Measurements from ENCODE around the gene ANKRD40. TPM values are rescaled to one million over a fixed set of nuclear protein-coding genes. Genes with fewer than 3 reads are reported as not detected.

ANKRD40 gene
- total RNA-seq, 1 donor from 2014 or later, result 41.1 TPM

DNA sequence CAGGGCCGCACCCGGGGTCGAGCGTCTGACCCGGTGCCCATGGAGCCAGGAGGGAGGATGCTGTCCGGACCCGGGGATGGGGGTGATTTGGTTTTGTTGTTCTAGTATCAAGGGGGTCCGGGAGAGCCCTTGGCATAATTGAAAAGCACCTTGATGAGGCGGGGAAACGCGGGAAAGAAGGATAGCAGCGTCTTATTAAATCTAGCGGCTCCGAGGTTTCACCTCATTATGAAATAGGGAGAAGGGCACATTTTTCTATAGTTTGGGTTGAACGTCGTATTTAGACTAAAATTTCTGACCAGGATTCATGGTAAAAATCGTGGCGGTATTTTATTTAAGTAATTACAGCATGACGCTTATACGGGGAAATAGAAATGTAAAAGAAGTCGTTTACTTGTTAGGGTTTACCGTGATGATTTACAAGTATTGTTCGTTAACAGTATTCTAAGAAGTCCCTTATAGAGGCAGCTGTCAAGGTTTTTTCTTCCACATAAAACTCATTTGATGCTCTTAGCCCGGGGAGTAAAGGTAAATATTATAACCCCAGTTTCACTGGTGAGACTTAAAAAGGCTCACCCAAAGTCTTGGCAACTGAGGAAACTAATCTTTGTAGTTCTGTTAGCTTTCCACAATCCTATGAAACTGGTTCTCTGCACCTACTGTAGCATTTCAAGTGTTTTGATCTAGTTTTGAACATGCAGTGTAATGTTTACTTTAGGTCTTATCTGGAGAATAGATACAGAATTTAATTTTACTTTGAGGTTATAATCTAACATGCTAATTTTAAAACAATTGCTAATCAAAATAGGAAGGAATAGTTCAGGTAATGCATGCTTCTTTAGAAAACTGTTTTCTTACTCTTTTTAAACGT is 12.4 kb upstream of the ANKRD40 start:
- no peaks in the 10 kb centered on the region for H3K27me3 Mint-ChIP-seq (ENCODE audit: unreplicated experiment)
- no peaks in the 10 kb centered on the region for H3K9me3 Mint-ChIP-seq (ENCODE audit: unreplicated experiment)
- H3K4me1 Mint-ChIP-seq (ENCODE audit: unreplicated experiment), result peaks cover 35% of the 10 kb centered on the region
- peak overlapping the region; percentile 99 for H3K27ac Mint-ChIP-seq (ENCODE audit: unreplicated experiment)
- H3K36me3 Mint-ChIP-seq (ENCODE audit: unreplicated experiment), result no peaks in the 10 kb centered on the region
- DNase-seq (ENCODE audit: extremely low spot score, unreplicated experiment), result no peak
- peak overlapping the region; percentile 95 for H3K4me3 Mint-ChIP-seq (ENCODE audit: unreplicated experiment)
- TF ChIP-seq, protein P1, sequence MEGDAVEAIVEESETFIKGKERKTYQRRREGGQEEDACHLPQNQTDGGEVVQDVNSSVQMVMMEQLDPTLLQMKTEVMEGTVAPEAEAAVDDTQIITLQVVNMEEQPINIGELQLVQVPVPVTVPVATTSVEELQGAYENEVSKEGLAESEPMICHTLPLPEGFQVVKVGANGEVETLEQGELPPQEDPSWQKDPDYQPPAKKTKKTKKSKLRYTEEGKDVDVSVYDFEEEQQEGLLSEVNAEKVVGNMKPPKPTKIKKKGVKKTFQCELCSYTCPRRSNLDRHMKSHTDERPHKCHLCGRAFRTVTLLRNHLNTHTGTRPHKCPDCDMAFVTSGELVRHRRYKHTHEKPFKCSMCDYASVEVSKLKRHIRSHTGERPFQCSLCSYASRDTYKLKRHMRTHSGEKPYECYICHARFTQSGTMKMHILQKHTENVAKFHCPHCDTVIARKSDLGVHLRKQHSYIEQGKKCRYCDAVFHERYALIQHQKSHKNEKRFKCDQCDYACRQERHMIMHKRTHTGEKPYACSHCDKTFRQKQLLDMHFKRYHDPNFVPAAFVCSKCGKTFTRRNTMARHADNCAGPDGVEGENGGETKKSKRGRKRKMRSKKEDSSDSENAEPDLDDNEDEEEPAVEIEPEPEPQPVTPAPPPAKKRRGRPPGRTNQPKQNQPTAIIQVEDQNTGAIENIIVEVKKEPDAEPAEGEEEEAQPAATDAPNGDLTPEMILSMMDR (IDR thresholded peaks at IDR 0.05), result no peak

DNA sequence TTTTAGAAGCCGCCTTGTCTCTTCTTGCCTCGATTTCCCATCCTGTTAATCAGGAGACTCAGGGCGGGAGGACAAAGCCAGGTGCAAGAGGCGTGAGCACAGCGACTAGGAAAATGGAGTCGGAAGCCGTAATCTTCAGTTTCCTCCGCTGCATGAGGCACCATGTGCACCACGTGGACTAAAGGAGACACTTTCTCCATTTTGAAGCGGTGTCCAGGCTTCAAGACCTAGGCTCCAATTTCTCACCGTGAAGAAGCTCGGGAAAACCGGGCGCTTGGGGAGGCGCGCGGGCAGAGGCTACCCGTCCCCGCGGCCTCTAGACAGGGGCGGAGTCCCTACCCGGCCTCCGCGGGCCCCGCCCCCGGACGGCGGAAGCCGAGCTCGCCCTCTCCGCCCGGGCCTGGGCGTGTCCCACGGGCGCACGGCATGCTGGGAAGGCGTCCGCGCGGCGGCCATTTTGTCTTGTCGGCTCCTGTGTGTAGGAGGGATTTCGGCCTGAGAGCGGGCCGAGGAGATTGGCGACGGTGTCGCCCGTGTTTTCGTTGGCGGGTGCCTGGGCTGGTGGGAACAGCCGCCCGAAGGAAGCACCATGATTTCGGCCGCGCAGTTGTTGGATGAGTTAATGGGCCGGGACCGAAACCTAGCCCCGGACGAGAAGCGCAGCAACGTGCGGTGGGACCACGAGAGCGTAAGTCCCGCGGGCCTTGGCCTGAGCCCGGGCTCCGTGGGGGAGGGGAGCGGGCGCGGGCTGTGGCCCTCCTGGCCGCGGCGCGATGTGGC is 11.6 kb upstream of the ANKRD40 start, which contains the start of gene LUC7L3:
TSS of gene LUC7L3 (plus strand) at position 460 of the 780 bp plus-strand sequence. CDS start at position 590, 130 bp downstream.
- peak within 1 kb of the TSS; percentile 99 for H3K27ac Mint-ChIP-seq (ENCODE audit: unreplicated experiment)
- peak; percentile 98 for DNase-seq (ENCODE audit: extremely low spot score, unreplicated experiment)
- TF ChIP-seq, protein P1 (IDR thresholded peaks at IDR 0.05), result no peak
- peak within 1 kb of the TSS; percentile 95 for H3K4me3 Mint-ChIP-seq (ENCODE audit: unreplicated experiment)
- H3K27me3 Mint-ChIP-seq (ENCODE audit: unreplicated experiment), result no peaks in the 10 kb centered on the region
- H3K36me3 Mint-ChIP-seq (ENCODE audit: unreplicated experiment), result no peaks in the 10 kb centered on the region
- no peaks in the 10 kb centered on the region for H3K9me3 Mint-ChIP-seq (ENCODE audit: unreplicated experiment)
- peaks cover 35% of the 10 kb centered on the region for H3K4me1 Mint-ChIP-seq (ENCODE audit: unreplicated experiment)

DNA sequence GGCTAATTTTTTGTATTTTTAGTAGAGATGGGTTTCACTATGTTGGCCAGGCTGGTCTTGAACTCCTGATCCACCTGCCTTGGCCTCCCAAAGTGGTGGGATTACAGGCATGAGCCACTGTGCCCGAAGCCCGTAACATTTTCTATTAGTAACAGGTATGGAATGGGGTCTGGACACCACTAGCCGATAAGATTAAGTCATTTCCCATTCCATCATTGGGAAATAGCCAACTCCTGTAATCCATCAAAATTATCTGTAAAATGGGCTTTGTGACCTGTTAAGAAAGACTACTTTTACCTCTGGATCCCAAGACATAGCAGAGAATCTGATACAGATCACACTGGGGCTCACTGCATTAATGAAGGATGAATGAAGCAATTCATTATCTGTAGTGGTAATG is 7.8 kb upstream of the ANKRD40 start:
- TF ChIP-seq, protein P1 (IDR thresholded peaks at IDR 0.05), result no peak
- Mint-ChIP-seq H3K4me3 (ENCODE audit: unreplicated experiment) (no peak overlapping the region), H3K27me3 (ENCODE audit: unreplicated experiment) (peaks cover 3% of the 10 kb centered on the region), H3K9me3 (ENCODE audit: unreplicated experiment) (no peaks in the 10 kb centered on the region), H3K27ac (ENCODE audit: unreplicated experiment) (no peak overlapping the region), H3K36me3 (ENCODE audit: unreplicated experiment) (no peaks in the 10 kb centered on the region), H3K4me1 (ENCODE audit: unreplicated experiment) (peaks cover 5% of the 10 kb centered on the region)
- DNase-seq (ENCODE audit: extremely low spot score, unreplicated experiment), result no peak

DNA sequence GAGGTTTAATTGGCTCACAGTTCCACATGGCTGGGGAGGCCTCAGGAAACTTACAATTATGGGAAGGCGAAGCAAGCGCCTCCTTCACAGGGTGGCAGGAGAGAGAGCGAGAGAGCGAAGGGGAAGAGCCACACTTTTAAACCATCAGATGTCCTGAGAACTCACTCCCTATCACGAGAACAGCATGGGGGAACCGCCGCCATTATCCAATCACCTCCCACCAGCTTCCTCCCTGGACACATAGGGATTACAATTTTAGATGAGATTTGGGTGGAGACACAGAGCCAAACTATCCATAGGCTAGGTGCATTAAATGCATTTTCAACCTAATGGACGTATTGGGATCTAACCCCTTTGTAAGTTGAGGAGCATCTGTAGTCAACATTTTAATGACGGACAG is 4.9 kb upstream of the ANKRD40 start:
- no peak for DNase-seq (ENCODE audit: extremely low spot score, unreplicated experiment)
- no peaks in the 10 kb centered on the region for H3K36me3 Mint-ChIP-seq (ENCODE audit: unreplicated experiment)
- no peaks in the 10 kb centered on the region for H3K9me3 Mint-ChIP-seq (ENCODE audit: unreplicated experiment)
- peaks cover 21% of the 10 kb centered on the region for H3K4me1 Mint-ChIP-seq (ENCODE audit: unreplicated experiment)
- TF ChIP-seq, protein P1 (IDR thresholded peaks at IDR 0.05), result no peak
- no peak overlapping the region for H3K4me3 Mint-ChIP-seq (ENCODE audit: unreplicated experiment)
- no peak overlapping the region for H3K27ac Mint-ChIP-seq (ENCODE audit: unreplicated experiment)
- H3K27me3 Mint-ChIP-seq (ENCODE audit: unreplicated experiment), result peaks cover 3% of the 10 kb centered on the region

DNA sequence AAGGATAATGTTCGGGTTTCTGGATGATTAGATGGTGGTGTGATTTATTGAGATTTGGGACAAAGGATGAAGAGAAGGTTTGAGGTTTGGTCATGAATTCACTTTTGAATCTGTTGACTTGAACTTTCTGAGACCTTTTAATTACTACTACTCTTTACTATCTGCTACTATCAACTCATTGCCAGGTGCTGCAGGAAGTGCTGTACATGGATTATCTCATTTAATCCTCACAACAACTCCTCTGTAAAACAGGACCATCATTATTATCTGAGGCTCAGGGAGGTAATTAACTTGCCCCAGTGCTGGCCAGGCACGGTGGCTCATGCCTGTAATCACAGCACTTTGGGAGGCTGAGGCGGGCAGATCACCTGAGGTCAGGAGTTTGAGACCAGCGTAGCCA is 2.9 kb upstream of the ANKRD40 start:
- Mint-ChIP-seq H3K4me3 (ENCODE audit: unreplicated experiment) (no peak overlapping the region), H3K27ac (ENCODE audit: unreplicated experiment) (no peak overlapping the region), H3K27me3 (ENCODE audit: unreplicated experiment) (peaks cover 3% of the 10 kb centered on the region), H3K36me3 (ENCODE audit: unreplicated experiment) (no peaks in the 10 kb centered on the region), H3K9me3 (ENCODE audit: unreplicated experiment) (no peaks in the 10 kb centered on the region), H3K4me1 (ENCODE audit: unreplicated experiment) (peaks cover 28% of the 10 kb centered on the region)
- TF ChIP-seq, protein P1 (IDR thresholded peaks at IDR 0.05), result no peak
- no peak for DNase-seq (ENCODE audit: extremely low spot score, unreplicated experiment)
